ENCODE data around the gene PDE6H.

DNA sequence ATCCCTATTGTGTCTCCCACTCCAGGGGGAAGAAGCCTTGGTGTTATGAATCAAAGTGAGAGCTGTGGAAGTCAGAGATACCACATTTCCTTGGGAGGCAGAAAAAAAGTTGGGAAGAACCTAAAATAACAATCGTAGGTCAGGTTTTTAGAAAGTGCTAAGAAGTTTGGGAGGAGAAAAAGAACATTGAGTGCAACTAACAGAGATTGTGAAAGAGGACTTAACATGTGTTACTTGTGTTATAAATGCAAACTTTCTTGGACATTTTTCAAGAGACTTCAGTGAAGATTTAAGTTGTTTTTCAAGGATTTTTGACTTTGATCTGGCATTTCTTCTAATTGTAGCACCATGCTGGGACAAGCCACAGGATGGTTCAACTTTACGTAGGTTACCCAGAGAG lies 26.7 kb upstream of the PDE6H start:
- TF ChIP-seq, protein P1, sequence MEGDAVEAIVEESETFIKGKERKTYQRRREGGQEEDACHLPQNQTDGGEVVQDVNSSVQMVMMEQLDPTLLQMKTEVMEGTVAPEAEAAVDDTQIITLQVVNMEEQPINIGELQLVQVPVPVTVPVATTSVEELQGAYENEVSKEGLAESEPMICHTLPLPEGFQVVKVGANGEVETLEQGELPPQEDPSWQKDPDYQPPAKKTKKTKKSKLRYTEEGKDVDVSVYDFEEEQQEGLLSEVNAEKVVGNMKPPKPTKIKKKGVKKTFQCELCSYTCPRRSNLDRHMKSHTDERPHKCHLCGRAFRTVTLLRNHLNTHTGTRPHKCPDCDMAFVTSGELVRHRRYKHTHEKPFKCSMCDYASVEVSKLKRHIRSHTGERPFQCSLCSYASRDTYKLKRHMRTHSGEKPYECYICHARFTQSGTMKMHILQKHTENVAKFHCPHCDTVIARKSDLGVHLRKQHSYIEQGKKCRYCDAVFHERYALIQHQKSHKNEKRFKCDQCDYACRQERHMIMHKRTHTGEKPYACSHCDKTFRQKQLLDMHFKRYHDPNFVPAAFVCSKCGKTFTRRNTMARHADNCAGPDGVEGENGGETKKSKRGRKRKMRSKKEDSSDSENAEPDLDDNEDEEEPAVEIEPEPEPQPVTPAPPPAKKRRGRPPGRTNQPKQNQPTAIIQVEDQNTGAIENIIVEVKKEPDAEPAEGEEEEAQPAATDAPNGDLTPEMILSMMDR (optimal IDR thresholded peaks at IDR 0.05 in 1 of 3, IDR thresholded peaks at IDR 0.05 in 1 of 3, conservative IDR thresholded peaks at IDR 0.05 in 1 of 3; ENCODE audit: extremely low read depth in 1 of 3, insufficient read depth in 2 of 3, low read length in 3 of 3) = no peak
- TF ChIP-seq EZH2 (IDR thresholded peaks at IDR 0.05; ENCODE audit: low read length) = no peak

All from keratinocyte (primary cell).